Stimulated activated naive CD4-positive, alpha-beta T cell treated with Interleukin-2 at 50 U/mL for 16 hours (primary cell): ENCODE results near the gene GALNT2.

Experiments
- DNase-seq: peaks from one replicate; lab custom pipeline; 2025; lab: John Stamatoyannopoulos, UW

GALNT2 gene

DNA sequence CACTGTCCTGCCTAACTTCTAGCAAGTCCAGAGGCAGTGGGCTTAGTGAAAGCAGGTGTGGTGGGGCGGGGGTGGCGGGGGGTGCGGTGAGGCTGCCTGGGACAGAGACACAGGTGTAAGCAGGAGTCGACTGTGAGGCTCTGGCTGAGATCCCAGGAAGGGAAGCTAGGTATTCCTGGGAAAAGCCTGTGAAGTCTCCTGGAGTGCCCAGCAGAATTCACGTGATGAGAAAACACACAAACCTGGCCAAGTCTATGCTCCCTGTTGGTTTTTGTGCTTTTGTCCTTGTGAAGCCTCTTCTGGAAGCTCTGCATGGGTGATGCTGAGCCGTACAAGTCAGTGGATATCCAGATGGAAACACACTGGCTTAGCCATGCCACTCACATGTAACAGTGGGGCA is 5.3 kb downstream of the GALNT2 start:
- no peak for DNase-seq

DNA sequence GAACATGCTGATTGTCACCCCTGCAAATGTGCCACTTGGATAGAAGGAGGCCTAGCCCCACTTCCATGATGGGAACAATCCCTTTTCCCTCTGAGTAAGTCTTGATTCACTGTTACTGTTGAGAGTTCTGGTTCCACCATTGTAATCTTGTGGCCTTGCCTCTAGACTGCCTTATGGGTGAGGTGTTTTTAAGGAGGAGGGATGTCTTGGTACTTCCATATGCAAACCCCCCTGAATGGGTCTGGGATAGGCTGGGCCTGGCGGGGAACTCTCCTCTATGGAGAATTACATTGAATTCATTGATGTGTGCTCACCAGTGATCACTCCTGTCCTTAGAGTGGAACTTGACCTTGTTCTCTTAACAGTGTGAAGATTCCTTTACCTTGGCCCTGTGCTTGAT is 5.8 kb downstream of the GALNT2 start:
- DNase-seq = no peak

DNA sequence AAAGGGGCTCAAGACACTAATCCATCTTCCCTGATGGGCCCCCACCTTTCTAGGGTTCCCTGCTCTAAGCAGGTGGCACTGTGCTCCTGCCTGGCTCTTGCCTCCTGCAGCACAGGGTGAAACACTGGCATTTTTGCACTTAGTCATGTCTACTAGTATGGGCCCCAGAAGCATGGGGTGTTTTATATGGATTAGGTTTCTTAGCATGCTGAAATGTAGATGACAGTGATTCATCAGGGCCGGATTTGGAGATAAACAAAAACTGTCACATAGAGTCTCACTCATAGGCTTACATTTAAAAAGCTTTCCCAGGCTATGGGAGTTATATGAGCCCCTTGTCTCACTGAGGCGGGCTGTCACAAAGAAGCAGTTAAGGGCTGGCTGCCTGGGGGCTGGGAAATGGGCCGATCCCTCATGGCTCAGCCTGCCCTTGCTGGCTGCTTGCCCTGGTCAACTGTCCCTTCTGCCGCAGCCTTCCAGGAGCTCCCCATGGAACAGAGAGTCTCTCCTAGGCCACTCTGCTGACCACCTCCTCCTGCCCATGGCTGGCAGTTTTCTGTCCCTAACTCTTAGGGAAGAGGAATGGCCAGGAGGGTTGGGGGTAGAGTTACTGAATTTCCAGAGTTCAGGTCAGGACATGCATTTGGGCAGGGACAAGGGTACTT is 6.5 kb downstream of the GALNT2 start:
- no peak for DNase-seq

DNA sequence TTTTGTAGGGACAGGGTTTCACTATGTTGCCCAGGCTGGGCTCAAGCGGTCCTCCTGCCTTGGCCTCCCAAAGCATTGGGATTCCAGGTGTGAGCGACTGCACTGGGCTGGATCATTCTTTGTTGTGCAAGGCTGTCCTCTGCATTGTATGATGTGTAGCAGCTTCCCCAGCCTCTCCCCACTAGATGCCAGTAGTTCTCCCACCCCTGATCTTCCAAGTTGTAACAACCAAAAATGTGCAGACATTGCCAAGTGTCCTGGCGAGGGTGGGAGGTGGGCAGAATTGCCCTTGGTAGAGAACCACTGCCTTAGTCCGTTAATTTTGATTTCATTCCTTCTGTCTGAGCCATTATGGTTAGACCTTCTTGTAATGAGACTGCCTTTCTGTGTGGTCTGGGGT is 7.2 kb downstream of the GALNT2 start:
- DNase-seq = no peak

DNA sequence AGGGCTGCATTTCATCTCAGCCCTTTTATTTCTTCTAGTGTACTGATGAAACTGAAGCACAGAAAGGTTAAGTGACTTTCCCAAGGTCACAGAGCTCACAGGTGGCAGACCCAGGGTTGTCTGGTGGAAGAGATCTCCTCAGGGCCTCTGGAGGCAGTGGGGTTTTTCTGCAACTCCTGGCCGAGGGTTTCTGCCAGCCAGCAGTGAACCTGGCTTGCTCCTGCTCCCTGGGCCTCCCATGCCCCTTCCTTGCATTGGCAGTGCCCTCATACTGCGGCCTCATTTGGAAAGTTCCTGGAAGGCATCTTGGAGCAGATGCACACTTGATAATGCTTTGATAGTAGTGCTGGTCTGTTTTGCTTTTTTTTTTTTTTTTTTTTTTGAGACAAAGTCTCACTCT is 7.7 kb downstream of the GALNT2 start:
- no peak for DNase-seq

DNA sequence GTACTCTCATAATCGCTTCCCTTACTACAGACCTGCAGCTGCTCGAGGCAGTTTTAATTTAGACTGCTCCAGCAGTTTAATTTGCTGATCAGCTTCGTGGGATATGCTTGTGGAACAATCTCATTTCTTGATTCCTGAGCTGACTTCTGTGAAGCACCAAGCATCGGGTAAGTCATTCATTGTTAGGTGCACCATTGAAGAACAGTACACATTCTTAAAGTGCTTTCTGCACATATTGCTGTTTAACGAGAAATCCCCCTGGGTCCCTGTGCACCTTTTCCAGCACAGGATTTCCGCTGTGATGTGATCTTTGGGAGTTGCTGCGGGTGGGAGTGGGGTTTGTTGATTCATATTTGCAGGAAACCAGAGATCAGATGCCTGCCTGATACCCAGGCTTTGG is 9.1 kb downstream of the GALNT2 start:
- DNase-seq = no peak

DNA sequence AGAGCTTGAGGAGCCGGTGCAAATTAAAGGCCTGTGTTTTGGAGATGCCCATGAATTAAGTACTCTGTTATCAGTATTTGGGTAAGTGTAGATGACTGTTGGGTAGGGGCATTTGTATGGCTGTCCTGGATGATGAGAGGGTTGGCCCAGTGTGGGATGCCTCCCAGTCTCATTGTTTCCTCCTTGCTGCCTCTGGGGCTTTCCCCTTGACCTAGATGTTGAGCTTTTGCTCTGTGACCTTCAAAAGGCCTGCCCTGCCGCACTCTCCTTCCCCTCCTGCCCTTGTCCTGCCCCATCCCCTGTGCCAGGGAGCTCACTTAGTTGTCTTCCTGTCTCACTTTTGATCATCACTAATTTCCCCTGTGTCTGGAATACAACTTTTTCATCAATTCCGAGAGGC is 10.0 kb downstream of the GALNT2 start:
- DNase-seq = no peak

DNA sequence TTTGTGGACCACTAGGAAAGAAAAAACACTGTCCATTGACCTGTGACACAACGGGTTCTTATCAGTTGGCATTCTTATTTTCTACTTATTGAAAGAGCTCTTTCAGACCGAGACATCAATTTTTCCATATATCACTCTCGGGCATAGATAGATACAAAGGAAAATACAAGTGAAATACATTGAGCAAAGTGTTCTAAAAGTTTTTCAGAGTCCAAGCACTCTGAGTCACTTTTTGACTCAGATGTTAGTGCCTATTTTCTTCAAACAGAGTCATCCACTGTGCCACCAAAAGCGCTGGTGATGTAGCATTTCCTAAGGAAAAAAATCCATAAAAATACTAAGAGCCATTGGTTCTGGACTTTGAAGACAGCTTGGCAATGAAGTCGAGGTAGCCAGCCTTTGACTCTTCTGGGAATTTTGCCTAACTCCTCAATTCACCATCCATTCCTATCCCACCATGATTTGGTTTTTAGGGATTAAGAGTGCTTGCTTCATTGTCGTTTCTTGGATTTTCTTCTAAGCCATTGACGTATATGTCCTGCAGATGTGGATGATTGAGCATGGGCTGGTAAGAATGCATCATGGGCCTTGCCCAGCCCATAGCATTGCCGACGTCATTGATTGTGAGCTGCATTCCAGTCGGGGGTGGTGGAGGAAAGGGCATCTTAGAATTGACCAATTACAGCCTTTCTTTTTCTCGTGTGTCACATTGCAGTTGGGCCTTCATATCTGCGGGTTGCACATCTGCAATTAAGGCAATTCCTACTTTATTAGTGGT is 10.6 kb downstream of the GALNT2 start:
- no peak for DNase-seq

DNA sequence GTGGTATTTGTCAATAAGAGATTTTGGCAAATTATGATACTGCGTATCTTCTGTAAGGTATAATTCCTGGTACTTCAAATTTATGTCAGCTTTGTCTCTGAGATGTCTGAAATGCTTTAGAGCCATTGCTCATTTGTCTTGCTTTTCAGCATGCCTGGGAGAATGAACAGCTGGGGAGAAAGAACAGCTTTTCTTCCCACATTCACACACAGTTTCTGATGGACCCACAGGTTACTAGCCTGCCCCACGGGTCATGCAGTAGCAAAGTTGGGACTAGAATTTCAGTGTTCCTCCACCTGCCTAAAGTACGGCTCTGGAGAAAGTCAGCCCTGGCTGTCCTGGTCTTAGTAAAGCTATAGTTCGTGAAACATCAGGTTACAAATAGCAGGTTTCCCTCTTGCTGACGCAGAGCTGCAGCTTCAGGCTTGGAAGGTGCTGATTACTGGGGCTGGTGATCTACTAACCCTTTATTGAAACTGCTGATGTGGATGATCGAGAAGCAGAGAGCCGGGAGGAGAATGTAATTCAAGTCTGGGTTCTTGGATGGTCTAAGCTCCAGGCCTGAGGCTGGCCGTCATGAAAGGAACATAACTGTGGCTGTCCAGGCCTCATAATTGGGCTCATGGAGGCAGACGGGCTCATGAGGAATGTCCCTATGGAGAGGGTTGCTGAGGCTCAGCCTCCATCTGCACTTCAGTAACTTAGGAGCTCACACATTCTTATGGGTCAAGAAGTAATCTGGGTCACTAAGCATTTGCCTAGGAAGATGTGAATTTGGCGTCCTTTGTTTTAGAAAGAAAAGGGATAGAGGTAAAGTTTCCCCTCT is 12.4 kb downstream of the GALNT2 start:
- no peak for DNase-seq

DNA sequence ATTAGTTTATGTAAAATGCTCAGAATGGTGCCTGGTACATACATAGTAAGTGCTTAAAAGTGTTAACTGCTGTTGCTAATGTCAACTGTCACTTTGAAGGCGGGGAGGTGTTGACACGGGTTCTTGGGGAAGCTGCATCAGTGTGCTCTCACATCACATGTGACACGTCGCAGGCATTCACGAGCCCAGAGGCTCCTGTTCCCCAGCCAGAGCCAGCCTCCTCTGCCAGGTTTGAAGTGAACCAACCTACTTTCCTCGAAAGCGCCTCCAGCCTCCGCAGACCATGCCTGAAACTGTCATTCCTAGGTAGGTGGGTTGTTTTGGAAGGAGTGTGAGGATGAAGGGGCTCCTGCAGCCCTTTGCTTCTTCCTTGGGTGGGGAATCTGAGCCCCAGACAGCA is 13.8 kb downstream of the GALNT2 start:
- DNase-seq = no peak

DNA sequence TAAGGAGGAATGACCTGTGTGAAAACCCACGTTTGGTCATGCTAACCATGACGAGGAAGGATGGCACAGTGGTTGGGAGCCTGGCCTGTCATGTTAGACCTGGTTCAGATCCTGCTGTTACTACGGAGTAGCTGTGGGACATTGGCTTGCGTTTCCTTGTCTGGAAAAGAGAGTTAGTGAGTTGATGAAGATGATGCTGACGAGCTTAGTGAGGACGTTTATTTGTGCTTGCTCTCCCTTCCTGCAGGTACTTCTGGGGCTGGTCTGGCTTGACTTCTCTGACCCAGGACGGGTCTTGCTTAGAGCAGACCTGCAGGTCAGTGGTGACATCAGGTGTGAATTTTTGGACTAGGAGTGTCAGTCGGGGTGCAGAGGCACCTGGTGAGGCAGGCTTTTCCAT is 14.7 kb downstream of the GALNT2 start:
- DNase-seq = no peak

DNA sequence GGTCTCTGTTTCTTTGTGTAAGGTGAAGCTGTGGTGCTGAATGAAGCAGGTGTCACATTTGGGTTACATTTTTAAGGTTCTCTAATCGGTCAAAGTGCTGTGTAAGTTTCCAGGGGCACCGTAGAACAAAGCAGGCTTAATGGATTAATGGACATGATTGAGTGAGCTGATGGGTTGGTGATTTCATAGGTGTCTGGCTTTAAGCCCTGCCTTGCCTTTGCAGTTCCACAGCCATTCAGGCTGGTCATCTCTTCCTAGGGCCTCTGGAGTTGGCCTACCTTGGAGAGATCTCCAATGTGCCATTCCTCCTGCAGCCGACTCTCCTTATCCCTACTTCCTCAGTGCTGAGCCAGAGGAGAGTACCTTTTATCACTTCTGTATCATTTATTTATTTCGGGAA is 15.2 kb downstream of the GALNT2 start:
- no peak for DNase-seq

DNA sequence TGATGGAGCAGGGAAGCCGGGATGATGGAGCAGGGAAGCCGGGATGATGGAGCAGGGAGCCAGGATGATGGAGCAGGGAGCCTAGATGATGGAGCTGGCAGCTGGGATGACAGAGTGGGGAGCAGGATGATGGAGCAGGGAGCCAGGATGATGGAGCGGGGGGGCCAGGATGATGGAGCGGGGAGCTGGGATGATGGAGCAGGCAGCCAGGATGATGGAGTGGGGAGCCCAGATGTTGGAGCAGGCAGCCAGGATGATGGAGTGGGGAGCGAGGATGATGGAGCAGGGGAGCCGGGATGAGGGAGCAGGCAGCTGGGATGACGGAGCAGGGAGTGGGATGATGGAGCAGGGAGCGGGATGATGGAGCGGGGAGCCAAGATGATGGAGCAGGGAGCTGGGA is 16.0 kb downstream of the GALNT2 start:
- DNase-seq = no peak

DNA sequence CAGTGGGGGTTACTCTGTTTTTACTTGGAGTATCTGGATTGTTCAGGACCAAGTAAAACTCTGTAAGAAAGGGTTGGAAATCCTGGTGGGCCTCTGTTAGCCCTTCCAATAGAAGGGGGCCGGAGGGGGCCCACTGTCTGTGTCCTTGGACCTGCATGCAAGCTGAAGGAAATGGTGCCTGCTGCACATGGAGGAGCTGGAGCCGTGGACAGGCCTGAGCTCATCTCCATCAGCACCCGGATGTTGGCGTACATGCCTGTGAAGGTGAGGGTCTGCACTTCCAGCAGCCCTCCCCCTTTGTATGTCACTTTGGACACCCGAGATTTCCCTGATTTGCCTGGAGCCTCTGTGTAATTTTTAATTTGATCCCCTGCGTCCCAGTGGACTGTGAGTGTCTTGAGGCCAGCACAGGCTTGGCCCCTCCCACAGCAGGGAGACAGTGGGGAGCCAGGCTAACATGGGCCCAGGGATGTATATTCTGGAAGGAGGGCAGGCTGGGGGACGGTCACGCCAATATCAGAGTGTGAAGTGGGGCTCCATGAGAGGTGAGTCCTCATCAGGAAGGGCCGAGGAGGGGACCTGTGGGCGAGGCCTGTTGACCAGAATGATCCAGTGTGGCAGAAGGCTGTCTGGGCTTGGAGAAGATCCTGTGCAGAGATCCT is 16.8 kb downstream of the GALNT2 start:
- no peak for DNase-seq

DNA sequence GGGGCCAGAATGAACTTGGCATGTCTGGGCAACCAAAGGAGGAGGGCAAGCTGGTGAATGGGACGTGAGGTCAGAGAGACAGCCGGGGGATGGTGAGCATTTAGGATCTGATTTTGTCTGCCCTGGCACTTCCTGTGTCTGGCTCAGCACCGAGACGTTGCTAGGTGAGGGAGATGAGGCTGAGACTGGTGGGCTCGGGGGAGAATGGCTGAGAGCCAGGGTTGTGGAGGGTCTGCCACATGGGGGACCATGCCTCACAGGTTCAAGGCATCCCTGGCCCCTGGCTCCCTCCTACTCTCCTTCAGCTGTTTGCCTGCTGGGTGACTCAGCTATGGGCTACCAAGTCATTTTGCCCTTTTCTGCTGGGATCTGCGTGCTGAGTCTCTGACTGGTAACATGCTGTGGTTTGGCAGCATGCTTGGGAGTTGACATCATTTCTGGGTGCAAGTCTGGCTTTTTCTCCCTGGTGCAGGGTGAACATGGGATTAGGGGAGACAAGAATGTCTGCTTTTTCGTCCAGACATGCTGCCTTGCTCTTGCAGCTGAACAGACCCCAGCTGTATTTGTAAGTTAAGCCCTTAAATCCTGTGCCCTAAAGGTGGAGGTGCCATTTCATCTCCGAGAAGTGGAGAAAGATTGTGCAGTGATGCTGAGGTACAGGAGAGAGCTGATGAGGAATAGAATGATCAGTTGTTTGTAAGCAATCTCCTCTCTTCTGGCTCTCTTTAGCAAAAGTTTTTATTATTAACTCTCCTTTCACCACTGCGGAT is 17.6 kb downstream of the GALNT2 start:
- peak; percentile 61 for DNase-seq

DNA sequence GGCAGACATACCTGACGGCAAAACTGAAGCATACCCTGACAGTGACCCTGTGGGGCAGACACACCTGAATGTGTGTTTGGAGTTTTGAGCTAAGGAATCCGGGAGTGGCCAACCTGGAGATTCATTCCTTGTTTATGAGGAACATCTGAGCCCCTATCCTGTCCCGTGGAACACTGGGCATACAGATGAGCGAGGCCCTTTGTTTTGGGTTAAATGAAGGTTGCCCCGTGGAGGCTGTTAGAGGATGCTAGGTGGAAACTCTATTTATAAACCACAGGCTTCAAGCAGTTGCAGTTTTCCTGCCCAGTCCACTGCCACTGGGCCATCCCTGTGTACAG is 18.1 kb downstream of the GALNT2 start:
- DNase-seq = no peak

DNA sequence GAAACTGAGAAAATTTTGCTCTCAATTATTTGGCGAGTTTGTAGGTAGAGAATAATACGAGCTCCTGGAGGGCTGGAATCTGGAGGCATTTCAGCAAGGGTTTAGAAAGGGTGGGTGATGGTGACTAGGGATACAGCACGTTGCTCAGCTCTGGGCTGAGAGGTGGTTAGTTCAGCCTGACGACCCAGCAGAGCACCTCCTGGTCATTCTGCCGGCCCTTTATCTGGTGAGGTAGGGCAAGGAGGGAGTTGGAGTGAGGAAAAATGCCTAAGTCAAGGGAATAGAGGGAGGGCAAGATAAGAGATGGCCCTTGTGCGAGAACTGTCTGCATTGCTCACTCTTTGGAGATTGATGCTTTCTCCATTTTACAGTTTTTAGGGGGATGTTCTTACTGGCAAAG is 19.1 kb downstream of the GALNT2 start:
- no peak for DNase-seq

DNA sequence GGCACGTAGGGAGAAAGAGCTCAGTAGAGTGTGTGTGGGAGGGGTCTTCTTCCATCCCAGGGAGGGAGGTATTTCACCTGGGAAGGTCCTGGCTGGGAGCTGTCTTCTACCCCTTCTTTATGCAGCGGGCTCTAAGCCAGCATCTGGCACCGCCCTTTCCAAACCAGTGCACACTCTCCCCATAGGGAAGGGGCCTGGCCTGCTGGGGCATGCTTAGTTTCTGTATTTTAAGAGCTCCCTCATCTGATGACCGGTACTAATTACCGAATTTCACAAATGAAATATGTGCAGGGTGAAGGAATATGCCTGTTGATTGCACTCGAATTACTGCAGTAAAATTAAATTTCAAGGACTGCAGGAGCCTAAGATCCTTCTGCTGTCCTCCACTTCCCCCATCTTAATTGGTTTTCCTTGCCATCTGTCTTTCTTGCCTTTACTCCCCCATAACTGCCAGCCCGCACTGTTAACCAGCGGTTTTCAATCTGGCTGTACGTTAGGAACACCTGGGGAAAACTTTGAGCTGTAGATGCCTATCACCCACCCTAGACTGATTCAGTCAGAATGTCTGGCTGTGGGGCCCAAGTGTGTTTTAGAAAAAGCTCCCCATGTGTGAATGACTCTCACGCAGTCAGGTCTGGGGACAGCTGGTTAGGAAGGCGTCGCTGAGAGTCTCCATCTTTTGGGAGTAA is 20.1 kb downstream of the GALNT2 start:
- no peak for DNase-seq

DNA sequence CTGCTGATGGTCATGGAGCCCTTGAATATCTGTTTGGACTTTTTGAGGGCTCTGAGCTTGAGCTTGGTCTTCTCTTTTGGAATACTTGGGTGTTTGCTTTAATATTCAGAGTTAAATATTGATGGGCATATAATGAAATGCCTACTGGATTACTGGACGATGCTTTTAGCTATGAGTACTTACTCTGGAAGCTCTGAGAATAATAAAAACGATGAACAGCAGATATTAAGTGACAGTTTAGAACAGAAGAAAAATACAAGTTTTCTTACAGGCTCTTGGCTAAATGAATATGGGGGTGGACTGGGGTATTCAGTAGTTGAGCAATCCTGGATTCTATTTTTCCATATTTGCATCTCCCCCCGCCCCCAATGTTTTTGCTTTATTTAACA is 20.7 kb downstream of the GALNT2 start:
- DNase-seq = no peak

DNA sequence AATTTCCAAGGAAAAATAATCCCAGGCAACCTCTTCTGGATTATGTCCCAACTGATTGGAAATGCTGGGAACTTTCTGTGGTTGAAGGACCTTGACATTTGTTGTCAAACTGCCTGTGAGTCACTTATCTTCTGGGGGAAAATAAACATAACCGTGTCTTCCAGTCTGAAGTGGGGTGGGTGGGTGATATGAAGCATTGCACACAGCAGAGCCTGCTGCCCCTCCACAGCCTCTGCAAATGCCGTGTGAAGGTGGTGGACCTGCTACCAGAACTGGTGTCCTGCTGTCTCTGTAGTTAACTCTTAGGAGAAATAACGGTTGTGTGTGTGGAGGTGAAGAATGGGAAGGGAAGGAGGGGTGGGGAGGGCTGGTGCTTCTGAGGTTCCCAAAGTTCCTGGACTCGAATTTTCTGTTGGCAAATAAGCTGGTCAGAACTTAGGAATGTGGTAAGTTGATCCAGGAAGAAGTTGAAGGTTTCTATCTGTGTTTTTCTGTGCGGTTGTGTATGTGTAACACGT is 23.2 kb downstream of the GALNT2 start:
- no peak for DNase-seq
